K562 (cell line): ENCODE results near the gene ALOX12B. TPM values are rescaled to one million over a fixed set of nuclear protein-coding genes. Genes with fewer than 3 reads are reported as not detected.

Experiments
- ATAC-seq: fragments of 200-7000 bp; cut with Tn5 transposase; 3 replicates; pipeline ENCODE4 v1.9.1; 2020; ENCODE audit warnings: moderate library complexity
- BruUV-seq: library from RNA; stranded (reverse); fragments of 400-500 nt; replicated peaks from 2 replicates; lab custom pipeline; 2021; lab: Mats Ljungman, UMichigan
- CTCF ChIA-PET: fragments of 300-600 bp; formaldehyde crosslinking; extraction: SDS; loops from one replicate; lab custom pipeline; 2021; ENCODE audit warnings: low intra/inter-chr PET ratio; lab: Yijun Ruan, JAX
- POLR2A ChIA-PET: fragments of 300-600, 350-650 bp; sonication (Branson Sonifier 250); formaldehyde crosslinking; extraction: SDS; loops from one replicate; lab custom pipeline; 2021; ENCODE audit warnings: antibody characterized with exemption, inconsistent platforms; lab: Yijun Ruan, JAX
- DNase-seq, 4 experiments: peaks; one replicate each; pipeline versions ENCODE4 v3.0.0 to v3.0.0-alpha.2; 2011 to 2018; ENCODE audit warnings: low spot score in 3 of 4, mixed read lengths in 3 of 4; ENCODE audit errors: extremely low read depth in 1 of 4
- FAIRE-seq: peaks from 2 replicates; lab custom pipeline; 2011; peaks lifted over from hg19 to GRCh38; lab: Jason Lieb, UNC
- H2AFZ ChIP-seq: 2 replicates; pipeline ENCODE4 v1.6.0; 2011; ENCODE audit warnings: low read depth, low read length, control low read depth, inconsistent platforms
- H3K27ac ChIP-seq: fragments of 200-600 bp; 3 replicates; pipeline ENCODE4 v1.8.0; 2011; ENCODE audit warnings: low read depth, mild to moderate bottlenecking, control low read depth, inconsistent platforms, low read length, moderate library complexity, mixed read lengths; ENCODE audit errors: extremely low read depth
- H3K27me3 ChIP-seq, 2 experiments: fragments of 300-600 bp in 1 of 2; 2 replicates in 1 of 2; 3 replicates in 1 of 2; pipeline versions ENCODE4 v1.6.0 to v1.8.0; 2011; ENCODE audit warnings: inconsistent platforms in 2 of 2, low read length in 2 of 2, mild to moderate bottlenecking in 1 of 2, mixed read lengths in 1 of 2, moderate library complexity in 1 of 2; ENCODE audit not compliant: control insufficient read depth in 2 of 2, insufficient read depth in 2 of 2
- H3K36me3 ChIP-seq: fragments of 300-600 bp; 3 replicates; pipeline ENCODE4 v1.8.0; 2011; ENCODE audit warnings: mild to moderate bottlenecking, low read length, inconsistent platforms; ENCODE audit not compliant: control insufficient read depth, insufficient read depth
- H3K4me1 ChIP-seq, 2 experiments: fragments of 200-600 bp in 1 of 2; replicated peaks in 1 of 2; 2 replicates in 1 of 2; 3 replicates in 1 of 2; pipeline versions ENCODE4 v1.5.1 to v1.8.0; 2011; ENCODE audit warnings: inconsistent platforms in 2 of 2, low read length in 2 of 2, mild to moderate bottlenecking in 1 of 2, mixed read lengths in 1 of 2, moderate library complexity in 1 of 2; ENCODE audit not compliant: control insufficient read depth in 2 of 2, insufficient read depth in 2 of 2
- H3K4me2 ChIP-seq: 2 replicates; pipeline ENCODE4 v1.6.1; 2011; ENCODE audit warnings: low read length, control low read depth, inconsistent platforms, mixed read lengths; ENCODE audit not compliant: insufficient read depth
- H3K4me3 ChIP-seq: fragments of 200-600 bp; sonication (generic), shearing (Covaris generic); 2 replicates; pipeline ENCODE4 v1.5.1; 2016; ENCODE audit warnings: control low read depth, inconsistent platforms
- H3K79me2 ChIP-seq: fragments of 200-600 bp; 3 replicates; pipeline ENCODE4 v1.8.0; 2011; ENCODE audit warnings: low read length, inconsistent platforms; ENCODE audit not compliant: control insufficient read depth, insufficient read depth
- H3K9ac ChIP-seq, 2 experiments: 2 replicates each; pipeline versions ENCODE4 v1.6.0 to v1.6.1; 2011; ENCODE audit warnings: low read depth in 2 of 2, low read length in 2 of 2, control low read depth in 1 of 2, inconsistent platforms in 1 of 2, mild to moderate bottlenecking in 1 of 2, mixed read lengths in 1 of 2; ENCODE audit not compliant: insufficient read depth in 1 of 2
- H3K9me1 ChIP-seq: one replicate; pipeline ENCODE4 v1.6.0; 2011; ENCODE audit warnings: inconsistent platforms, mild to moderate bottlenecking, low read length, moderate library complexity; ENCODE audit not compliant: control insufficient read depth, insufficient read depth
- H3K9me3 ChIP-seq: replicated peaks from 2 replicates; pipeline ENCODE4 v1.5.1; 2011; ENCODE audit warnings: low read depth, low read length, inconsistent platforms; ENCODE audit not compliant: control insufficient read depth, insufficient read depth
- H4K20me1 ChIP-seq: replicated peaks from 2 replicates; pipeline ENCODE4 v1.6.1; 2011; ENCODE audit warnings: low read length, inconsistent platforms, mixed read lengths; ENCODE audit not compliant: control insufficient read depth, insufficient read depth
- BRD9 ChIP-seq: fragments of 450-650 bp; IDR thresholded peaks from 2 replicates; pipeline ENCODE4 v1.6.1; 2018; ENCODE audit warnings: low read depth; ENCODE audit not compliant: partially characterized antibody
- CCAR2 ChIP-seq: fragments of 200-400 bp; formaldehyde crosslinking; IDR thresholded peaks from 2 replicates; pipeline ENCODE4 v1.6.1; 2017; ENCODE audit warnings: mild to moderate bottlenecking, low read depth, low read length
- DACH1 ChIP-seq: fragments of 450-650 bp; IDR thresholded peaks from 2 replicates; pipeline ENCODE4 v1.6.1; 2018; ENCODE audit not compliant: partially characterized antibody
- GABPB2 ChIP-seq: fragments of 250-450 bp; sonication (Bioruptor Pico); conservative IDR thresholded peaks from 2 replicates; pipeline ENCODE4 v1.5.1; 2021; ENCODE audit warnings: mild to moderate bottlenecking
- GTF2E2 ChIP-seq: fragments of 200-800 bp; sonication (Bioruptor generic); IDR thresholded peaks from 2 replicates; pipeline ENCODE4 v1.6.1; 2016; ENCODE audit warnings: missing genetic modification characterization, missing compliant biosample characterization
- HNRNPUL1 ChIP-seq: fragments of 200-400 bp; formaldehyde crosslinking; IDR thresholded peaks from 2 replicates; pipeline ENCODE4 v1.6.1; 2017; ENCODE audit warnings: low read length
- KDM2B ChIP-seq: fragments of 250-450 bp; sonication (Bioruptor Pico); IDR thresholded peaks from 2 replicates; pipeline ENCODE4 v1.8.0; 2021; ENCODE audit warnings: mild to moderate bottlenecking, moderate library complexity
- MTA3 ChIP-seq: fragments of 450-650 bp; formaldehyde crosslinking; IDR thresholded peaks from 2 replicates; pipeline ENCODE4 v1.6.1; 2017; ENCODE audit warnings: mild to moderate bottlenecking, borderline replicate concordance
- NFE2L1 ChIP-seq: fragments of 450-650 bp; IDR thresholded peaks from 2 replicates; pipeline ENCODE4 v1.6.1; 2016; ENCODE audit warnings: missing genetic modification characterization, low read depth, mild to moderate bottlenecking, missing compliant biosample characterization, moderate library complexity, borderline replicate concordance
- NFYB ChIP-seq: IDR thresholded peaks from 2 replicates; pipeline ENCODE4 v1.6.1; 2011; ENCODE audit warnings: mild to moderate bottlenecking, moderate library complexity; ENCODE audit not compliant: insufficient read length; ENCODE audit errors: extremely low read depth
- PHF8 ChIP-seq: fragments of 200-600 bp; sonication (generic); IDR thresholded peaks from 2 replicates; pipeline ENCODE4 v1.6.1; 2012; ENCODE audit warnings: mixed run types, mild to moderate bottlenecking, inconsistent platforms, low read length, moderate library complexity, borderline replicate concordance
- PML ChIP-seq: IDR thresholded peaks from 2 replicates; pipeline ENCODE4 v1.6.1; 2012; ENCODE audit warnings: low read length, inconsistent platforms
- USF1 ChIP-seq: sonication (generic); formaldehyde crosslinking; IDR thresholded peaks from 2 replicates; pipeline ENCODE4 v1.9.0; 2022; ENCODE audit warnings: mild to moderate bottlenecking, missing genetic modification reagents
- USF2 ChIP-seq: sonication (generic); formaldehyde crosslinking; IDR thresholded peaks from 2 replicates; pipeline ENCODE4 v1.5.0; 2020; ENCODE audit warnings: missing genetic modification reagents
- ZBTB49 ChIP-seq: sonication (generic); formaldehyde crosslinking; IDR thresholded peaks from 2 replicates; pipeline ENCODE4 v1.8.0; 2022; ENCODE audit warnings: missing genetic modification reagents, mild to moderate bottlenecking, borderline replicate concordance
- ZHX1 ChIP-seq: fragments of 150-350 bp; conservative IDR thresholded peaks from 2 replicates; pipeline ENCODE4 v1.6.1; 2014; ENCODE audit warnings: low read length
- ZNF830 ChIP-seq: fragments of 250-450 bp; sonication (Bioruptor Pico); IDR thresholded peaks from 2 replicates; pipeline ENCODE4 v1.5.0; 2021; ENCODE audit warnings: mild to moderate bottlenecking
- in situ Hi-C: fragments of 300-500 bp; cut with MboI; formaldehyde crosslinking; loops from 4 replicates; pipeline ENCODE4 v1.15.0; 2018; ENCODE audit warnings: inconsistent platforms, mixed read lengths
- intact Hi-C: fragments of 100-400 bp; cut with micrococcal nuclease; formaldehyde crosslinking; loops from 2 replicates; pipeline ENCODE4 v1.14.2; 2022
- polyA plus RNA-seq, 8 experiments: library from polyadenylated mRNA; depleted of rRNA in 4 of 8; stranded (reverse) in 5 of 8; unstranded in 3 of 8; fragments of >200 nt; fragmentation: Nextera tagmentation in 2 of 8; fragmentation: Illumina TruSeq in 1 of 8; extraction: Ambion mirVana in 2 of 8; extraction: Trizol in 1 of 8; gene quantifications; 2 replicates each; pipeline versions ENCODE4 v1.2.1 to v1.2.3, GENCODE V29; 2011 to 2014; ENCODE audit warnings: inconsistent platforms in 1 of 8, missing spikeins in 1 of 8
- total RNA-seq, 7 experiments: library from RNA; depleted of rRNA in 6 of 7; stranded (reverse); fragments of >200 nt in 6 of 7; fragmentation: Illumina TruSeq in 2 of 7; extraction: Trizol in 2 of 7; gene quantifications; 2 replicates each; pipeline versions ENCODE4 v1.2.1 to v1.2.3, GENCODE V29; 2011 to 2021; ENCODE audit warnings: low replicate concordance in 1 of 7

The ALOX12B gene
- total and polyA plus RNA-seq, 9 of the 15 experiments (the other 6 are each of a cell fraction or from before 2014, with no cell fraction given) = not detected

GRCh38 chr17:8041979-8042378, 45.5 kb downstream of the ALOX12B start:
- Histone ChIP-seq H2AFZ (no peak overlapping the region), H3K27ac (no peak overlapping the region), H3K36me3 (no peaks in the 10 kb centered on the region), H3K9me3 (no peaks in the 10 kb centered on the region), H3K9ac (no peak overlapping the region), H3K4me1 (peaks cover 0 to 6% of the 10 kb centered on the region in 2 experiments; a peak in 3 of 5 replicates), H3K79me2 (no peaks in the 10 kb centered on the region), H3K27me3 (peaks cover 17 to 36% of the 10 kb centered on the region in 2 experiments; a peak in 4 of 5 replicates), H3K4me3 (no peak overlapping the region), H4K20me1 (no peaks in the 10 kb centered on the region; the same call in 1 of the 2 replicates), H3K4me2 (no peak overlapping the region), H3K9me1 (no peaks in the 10 kb centered on the region)
- ATAC-seq (peak; percentile 68), FAIRE-seq (no peak), DNase-seq (peak in 1 of 4 experiments; percentile 27)
- ChIA-PET CTCF (interaction anchor here (2.0 kb wide), 1 partner anchor 24 kb away, joined by 17 read pairs; no protein-coding TSS in a partner anchor), POLR2A (interaction anchor here (1.0 to 1.1 kb wide), 2 partner anchors 11 to 109 kb away, joined by 5 to 6 read pairs; no protein-coding TSS in a partner anchor)
- intact Hi-C loops (loop anchor here (1.0 to 10.0 kb wide), 2 partner anchors 129 to 217 kb away; no protein-coding TSS in a partner anchor), in situ Hi-C loops (loop anchor here (5.0 kb wide), 1 partner anchor 35 kb away; no protein-coding TSS in a partner anchor)
- BruUV-seq = no TSS peak
- TF ChIP-seq KDM2B = no peak
- no peak for TF ChIP-seq BRD9
- TF ChIP-seq ZNF830 (CRISPR knock-in tag) = no peak
- no peak for TF ChIP-seq PHF8
- TF ChIP-seq HNRNPUL1 = no peak
- TF ChIP-seq GABPB2 (CRISPR knock-in tag) = no peak
- no peak for TF ChIP-seq PML
- TF ChIP-seq NFYB = peak; percentile 6
- peak; percentile 43 for TF ChIP-seq USF1 (CRISPR knock-in tag)
- no peak for TF ChIP-seq GTF2E2 (tag)
- TF ChIP-seq USF2 (CRISPR knock-in tag) = peak; percentile 46; the same call in 1 of the 2 replicates
- TF ChIP-seq ZHX1 = no peak
- TF ChIP-seq MTA3 = no peak
- no peak for TF ChIP-seq DACH1
- no peak for TF ChIP-seq ZBTB49 (CRISPR knock-in tag)
- no peak for TF ChIP-seq NFE2L1 (tag)
- TF ChIP-seq CCAR2 = no peak
